GM23338 (cell line): Measurements from ENCODE around the gene SDHAF1. TPM values are rescaled to one million over a fixed set of nuclear protein-coding genes. Genes with fewer than 3 reads are reported as not detected.
A peak's percentile ranks its signal among the peaks of the same experiment; 100 is the strongest.

ENCODE experiments used
- ATAC-seq: fragments of 200-7000 bp; cut with Tn5 transposase; 3 replicates; pipeline ENCODE4 v1.9.1; 2020
- DNase-seq: peaks from one replicate; pipeline ENCODE4 v3.0.0-alpha.2; 2015; ENCODE audit warnings: low spot score
- H2AFZ ChIP-seq: fragments of 200-600 bp; sonication (generic); 2 replicates; pipeline ENCODE4 v1.8.0; 2016; ENCODE audit warnings: antibody characterized with exemption, mild to moderate bottlenecking, moderate library complexity
- H3F3A ChIP-seq: fragments of 200-600 bp; sonication (generic); replicated peaks from 2 replicates; pipeline ENCODE4 v1.8.0; 2017; ENCODE audit warnings: antibody characterized with exemption, mixed run types, low read depth
- H3K27ac ChIP-seq: fragments of 200-600 bp; sonication (generic); 2 replicates; pipeline ENCODE4 v1.6.1; 2016; ENCODE audit warnings: low read depth
- H3K27me3 ChIP-seq: fragments of 200-600 bp; sonication (generic); 2 replicates; pipeline ENCODE4 v1.8.0; 2016; ENCODE audit warnings: mild to moderate bottlenecking, mixed run types, moderate library complexity; ENCODE audit not compliant: insufficient read depth
- H3K36me3 ChIP-seq: fragments of 200-600 bp; sonication (generic); 2 replicates; pipeline ENCODE4 v1.8.0; 2016; ENCODE audit warnings: mild to moderate bottlenecking; ENCODE audit not compliant: insufficient read depth
- H3K4me1 ChIP-seq: fragments of 200-600 bp; sonication (generic); 2 replicates; pipeline ENCODE4 v1.8.0; 2016; ENCODE audit warnings: mild to moderate bottlenecking, moderate library complexity; ENCODE audit not compliant: insufficient read depth
- H3K4me2 ChIP-seq: fragments of 200-600 bp; sonication (generic); 2 replicates; pipeline ENCODE4 v1.7.1; 2017; ENCODE audit warnings: mixed run types
- H3K4me3 ChIP-seq: fragments of 200-600 bp; sonication (generic); 2 replicates; pipeline ENCODE4 v1.6.1; 2016; ENCODE audit warnings: mixed run types
- H3K79me2 ChIP-seq: fragments of 200-600 bp; sonication (generic); replicated peaks from 2 replicates; pipeline ENCODE4 v1.8.0; 2017; ENCODE audit warnings: mild to moderate bottlenecking; ENCODE audit not compliant: insufficient read depth
- H3K9me2 ChIP-seq: fragments of 200-600 bp; sonication (generic); 2 replicates; pipeline ENCODE4 v1.8.0; 2017; ENCODE audit not compliant: insufficient read depth
- H4K20me1 ChIP-seq: fragments of 200-600 bp; sonication (generic); replicated peaks from 2 replicates; pipeline ENCODE4 v1.8.0; 2017; ENCODE audit warnings: mild to moderate bottlenecking; ENCODE audit not compliant: insufficient read depth
- H3K27ac Mint-ChIP-seq: 2 replicates; pipeline ENCODE4 v1.8.0; 2020; ENCODE audit warnings: inconsistent platforms, mild to moderate bottlenecking, moderate library complexity, mixed read lengths
- H3K27me3 Mint-ChIP-seq: 3 replicates; pipeline ENCODE4 v1.8.0; 2022; ENCODE audit warnings: low read depth, mild to moderate bottlenecking, moderate library complexity, mixed read lengths, inconsistent platforms; ENCODE audit not compliant: insufficient read depth, poor library complexity
- H3K36me3 Mint-ChIP-seq: 3 replicates; pipeline ENCODE4 v1.8.0; 2021; ENCODE audit warnings: low read depth, mild to moderate bottlenecking, inconsistent platforms, moderate library complexity, mixed read lengths
- H3K4me1 Mint-ChIP-seq: 3 replicates; pipeline ENCODE4 v1.8.0; 2020; ENCODE audit warnings: mild to moderate bottlenecking, inconsistent platforms, mixed read lengths
- H3K4me3 Mint-ChIP-seq: 3 replicates; pipeline ENCODE4 v1.8.0; 2021; ENCODE audit warnings: moderate library complexity, mild to moderate bottlenecking, inconsistent platforms, mixed read lengths
- H3K9me3 Mint-ChIP-seq: 3 replicates; pipeline ENCODE4 v1.8.0; 2020; ENCODE audit warnings: moderate library complexity, mild to moderate bottlenecking, inconsistent platforms, mixed read lengths
- CREB1 ChIP-seq: fragments of 250-450 bp; sonication (Bioruptor Pico); IDR thresholded peaks from 2 replicates; pipeline ENCODE4 v1.5.0; 2020; ENCODE audit warnings: low read depth, mild to moderate bottlenecking, moderate library complexity
- CTCF ChIP-seq, 2 experiments: fragments of 200-600 bp in 1 of 2; sonication (generic) in 1 of 2; conservative IDR thresholded peaks; 2 replicates each; pipeline versions ENCODE4 v1.5.1 to v1.6.1; 2016 to 2017; ENCODE audit warnings: antibody characterized with exemption in 2 of 2, low read depth in 2 of 2, mild to moderate bottlenecking in 2 of 2, moderate library complexity in 1 of 2
- ETS1 ChIP-seq: IDR thresholded peaks from 2 replicates; pipeline ENCODE4 v1.6.1; 2016; ENCODE audit warnings: antibody characterized with exemption
- EZH2 ChIP-seq: fragments of 200-600 bp; sonication (generic); IDR thresholded peaks from one replicate; pipeline ENCODE4 v1.8.0; 2017; ENCODE audit warnings: antibody characterized with exemption, mild to moderate bottlenecking, low read depth; ENCODE audit not compliant: unreplicated experiment
- EZH2phosphoT487 ChIP-seq: fragments of 200-600 bp; sonication (generic); IDR thresholded peaks from one replicate; pipeline ENCODE4 v1.8.1; 2018; ENCODE audit warnings: antibody characterized with exemption; ENCODE audit not compliant: unreplicated experiment
- NANOG ChIP-seq: IDR thresholded peaks from 2 replicates; pipeline ENCODE4 v1.6.1; 2016; ENCODE audit warnings: antibody characterized with exemption, borderline replicate concordance
- POLR2AphosphoS5 ChIP-seq: IDR thresholded peaks from 2 replicates; pipeline ENCODE4 v1.6.1; 2016; ENCODE audit warnings: antibody characterized with exemption, low read depth
- REST ChIP-seq: IDR thresholded peaks from one replicate; pipeline ENCODE4 v1.6.1; 2018; ENCODE audit warnings: antibody characterized with exemption; ENCODE audit not compliant: unreplicated experiment
- STAT1 ChIP-seq: IDR thresholded peaks from one replicate; pipeline ENCODE4 v1.6.1; 2016; ENCODE audit warnings: antibody characterized with exemption; ENCODE audit not compliant: unreplicated experiment
- polyA plus RNA-seq: library from polyadenylated mRNA; unstranded; fragments of >200 nt; fragmentation: Nextera tagmentation; extraction: Ambion mirVana; gene quantifications from 2 replicates; pipeline ENCODE4 v1.2.1, GENCODE V29; 2016
- total RNA-seq: library from RNA; depleted of rRNA; stranded (reverse); fragments of >200 nt; shearing (Covaris generic); gene quantifications from 2 replicates; pipeline ENCODE4 v1.2.3, GENCODE V29; 2014

The SDHAF1 gene
- total and polyA plus RNA-seq, 2 experiments from 2014 or later = 19.9 to 55.9 TPM

- Mint-ChIP-seq H3K9me3 (no peaks in the 10 kb centered on the region), H3K4me3 (peak overlapping the region; percentile 62), H3K36me3 (no peaks in the 10 kb centered on the region), H3K4me1 (peaks cover 4% of the 10 kb centered on the region), H3K27ac (no peak overlapping the region), H3K27me3 (peaks cover 42% of the 10 kb centered on the region)
- H3K79me2 ChIP-seq = no peaks in the 10 kb centered on the region
- H4K20me1 ChIP-seq = no peaks in the 10 kb centered on the region
- no peaks in the 10 kb centered on the region for H3K4me1 ChIP-seq
- H3K4me3 ChIP-seq = peak overlapping the region; percentile 53
- H3K27ac ChIP-seq = no peak overlapping the region
- TF ChIP-seq CTCF (conservative IDR thresholded peaks at IDR 0.05; ENCODE audit: low read depth in 2 of 2) (peak; percentile 25 to 53; a peak in 3 of 4 replicates), EZH2 (no peak), NANOG (no peak)
- peak overlapping the region; percentile 91 for H2AFZ ChIP-seq
- H3F3A ChIP-seq = no peaks in the 10 kb centered on the region
- peak overlapping the region; percentile 82 for H3K4me2 ChIP-seq
- H3K9me2 ChIP-seq = no peaks in the 10 kb centered on the region
- peak; percentile 66 for ATAC-seq
- DNase-seq = peak; percentile 57
- no peaks in the 10 kb centered on the region for H3K36me3 ChIP-seq
- H3K27me3 ChIP-seq = peaks cover 48% of the 10 kb centered on the region
Observed at GRCh38 chr19:35959040-35959967, 35.7 kb upstream of the SDHAF1 start.

- ATAC-seq (peak; percentile 80), DNase-seq (peak; percentile 63)
- Histone ChIP-seq H3K27me3 (peaks cover 48% of the 10 kb centered on the region), H3K4me2 (peak overlapping the region; percentile 82), H3F3A (no peaks in the 10 kb centered on the region), H4K20me1 (no peaks in the 10 kb centered on the region), H3K79me2 (no peaks in the 10 kb centered on the region), H3K4me1 (no peaks in the 10 kb centered on the region), H3K9me2 (no peaks in the 10 kb centered on the region), H3K4me3 (peak overlapping the region; percentile 53; the same call in 1 of the 2 replicates), H3K36me3 (no peaks in the 10 kb centered on the region), H3K27ac (no peak overlapping the region), H2AFZ (peak overlapping the region; percentile 91; the same call in 1 of the 2 replicates)
- H3K4me1 Mint-ChIP-seq = peaks cover 4% of the 10 kb centered on the region
- H3K9me3 Mint-ChIP-seq = no peaks in the 10 kb centered on the region
- H3K4me3 Mint-ChIP-seq = peak overlapping the region; percentile 62
- H3K27me3 Mint-ChIP-seq = peaks cover 42% of the 10 kb centered on the region
- H3K27ac Mint-ChIP-seq = no peak overlapping the region
- H3K36me3 Mint-ChIP-seq = no peaks in the 10 kb centered on the region
- no peak for TF ChIP-seq STAT1
- TF ChIP-seq CREB1 (CRISPR knock-in tag) = no peak
- no peak for TF ChIP-seq POLR2AphosphoS5
- TF ChIP-seq EZH2 = no peak
- TF ChIP-seq NANOG = no peak
- no peak for TF ChIP-seq REST
- no peak for TF ChIP-seq EZH2phosphoT487
- no peak for TF ChIP-seq ETS1
Observed at GRCh38 chr19:35959968-35960320, 35.0 kb upstream of the SDHAF1 start.
